Kidney glomerular epithelial cell (primary cell): ENCODE data around the gene SMTNL2.
"Not testable (repeated sequence)": the region's sequence is repeated elsewhere in the genome, so short reads cannot be mapped to it uniquely, and the experiment has no call there.

ENCODE experiments used
- DNase-seq: peaks from one replicate; lab custom pipeline; 2025; lab: John Stamatoyannopoulos, UW

SMTNL2 gene

GRCh38 chr17:4635823-4636375, 51.6 kb downstream of the SMTNL2 start:
- DNase-seq = no peak

- no peak for DNase-seq
Observed at GRCh38 chr17:4636474-4637100, 52.3 kb downstream of the SMTNL2 start.

GRCh38 chr17:4638766-4639165, 54.4 kb downstream of the SMTNL2 start:
- DNase-seq = not testable (repeated sequence)

- not testable (repeated sequence) for DNase-seq
Observed at GRCh38 chr17:4639301-4640059, 55.2 kb downstream of the SMTNL2 start.

- not testable (repeated sequence) for DNase-seq
Observed at GRCh38 chr17:4640569-4641188, 56.4 kb downstream of the SMTNL2 start.

GRCh38 chr17:4641297-4642195, 57.2 kb downstream of the SMTNL2 start, which contains the start of gene ALOX15:
TSS of gene ALOX15 (minus strand) at chr17:4641678. CDS start at chr17:4641651, 27 bp downstream.
- DNase-seq = no peak

- no peak for DNase-seq
Observed at GRCh38 chr17:4642286-4642685, 58.0 kb downstream of the SMTNL2 start.

- DNase-seq = no peak
Observed at GRCh38 chr17:4643676-4644075, 59.3 kb downstream of the SMTNL2 start.

- DNase-seq = no peak
Observed at GRCh38 chr17:4645642-4646041, 61.3 kb downstream of the SMTNL2 start.

GRCh38 chr17:4648741-4649140, 64.4 kb downstream of the SMTNL2 start:
- DNase-seq = no peak

- DNase-seq = no peak
Observed at GRCh38 chr17:4652997-4653396, 68.7 kb downstream of the SMTNL2 start.

- DNase-seq = not testable (repeated sequence)
Observed at GRCh38 chr17:4655933-4656332, 71.6 kb downstream of the SMTNL2 start.

GRCh38 chr17:4657678-4658077, 73.3 kb downstream of the SMTNL2 start:
- no peak for DNase-seq
